ENCODE results near the gene CDC25A. TPM values are rescaled to one million over a fixed set of nuclear protein-coding genes. Genes with fewer than 3 reads are reported as not detected.

CDC25A gene
- total RNA-seq, 1 donor from 2014 or later, result 0.58 TPM

GRCh38 chr3:48151058-48151806, 37.0 kb downstream of the CDC25A start:
- intact Hi-C loops (cut with DNase I), result loop anchor here (10.0 kb wide), 1 partner anchor 166 kb away; no protein-coding TSS in a partner anchor
- DNase-seq (ENCODE audit: low spot score), result peak; percentile 80
- ATAC-seq, result peak; percentile 96

GRCh38 chr3:48143992-48144391, 44.2 kb downstream of the CDC25A start:
- intact Hi-C loops (cut with DNase I), result no loop called here

GRCh38 chr3:48143567-48143966, 44.6 kb downstream of the CDC25A start:
- ATAC-seq, result no peak
- no peak for DNase-seq (ENCODE audit: low spot score)
- intact Hi-C loops (cut with DNase I), result no loop called here

More at GRCh38 chr3:48143992-48144391, 44.2 kb downstream of the CDC25A start:
- ATAC-seq (no peak), DNase-seq (ENCODE audit: low spot score) (no peak)

GRCh38 chr3:48142316-48142870, 45.8 kb downstream of the CDC25A start:
- intact Hi-C loops (cut with DNase I), result no loop called here
- ATAC-seq (no peak), DNase-seq (ENCODE audit: low spot score) (no peak)

- intact Hi-C loops (cut with DNase I), result no loop called here
- no peak for DNase-seq (ENCODE audit: low spot score)
- no peak for ATAC-seq
Measured at GRCh38 chr3:48141604-48142137, 46.5 kb downstream of the CDC25A start.

GRCh38 chr3:48140936-48141603, 47.1 kb downstream of the CDC25A start:
- intact Hi-C loops (cut with DNase I), result no loop called here
- ATAC-seq, result no peak
- DNase-seq (ENCODE audit: low spot score), result no peak

GRCh38 chr3:48140336-48140757, 47.9 kb downstream of the CDC25A start:
- intact Hi-C loops (cut with DNase I), result no loop called here
- DNase-seq (ENCODE audit: low spot score), result no peak
- no peak for ATAC-seq

GRCh38 chr3:48137425-48137999, 50.7 kb downstream of the CDC25A start:
- no peak for ATAC-seq
- DNase-seq (ENCODE audit: low spot score), result no peak
- intact Hi-C loops (cut with DNase I), result no loop called here

- intact Hi-C loops (cut with DNase I), result no loop called here
- ATAC-seq (no peak), DNase-seq (ENCODE audit: low spot score) (no peak)
Measured at GRCh38 chr3:48135552-48136495, 52.4 kb downstream of the CDC25A start.

GRCh38 chr3:48130321-48130904, 57.8 kb downstream of the CDC25A start:
- intact Hi-C loops (cut with DNase I), result no loop called here
- ATAC-seq, result peak; percentile 96
- peak; percentile 84 for DNase-seq (ENCODE audit: low spot score)

GRCh38 chr3:48129921-48130320, 58.3 kb downstream of the CDC25A start:
- DNase-seq (ENCODE audit: low spot score), result no peak
- intact Hi-C loops (cut with DNase I), result no loop called here
- no peak for ATAC-seq

- DNase-seq (ENCODE audit: low spot score) (no peak), ATAC-seq (no peak)
- intact Hi-C loops (cut with DNase I), result no loop called here
Measured at GRCh38 chr3:48128774-48129173, 59.4 kb downstream of the CDC25A start.

GRCh38 chr3:48125886-48126622, 62.2 kb downstream of the CDC25A start:
- DNase-seq (ENCODE audit: low spot score) (no peak), ATAC-seq (no peak)
- intact Hi-C loops (cut with DNase I), result loop anchor here (2.0 kb wide), 1 partner anchor 59 kb away; no protein-coding TSS in a partner anchor

GRCh38 chr3:48125013-48125705, 63.1 kb downstream of the CDC25A start:
- ATAC-seq (peak; percentile 64), DNase-seq (ENCODE audit: low spot score) (no peak)
- intact Hi-C loops (cut with DNase I), result no loop called here

GRCh38 chr3:48123346-48123745, 64.9 kb downstream of the CDC25A start:
- no peak for ATAC-seq
- intact Hi-C loops (cut with DNase I), result no loop called here
- DNase-seq (ENCODE audit: low spot score), result no peak

- intact Hi-C loops (cut with DNase I), result no loop called here
- no peak for ATAC-seq
- no peak for DNase-seq (ENCODE audit: low spot score)
Measured at GRCh38 chr3:48122504-48122903, 65.7 kb downstream of the CDC25A start.

GRCh38 chr3:48120223-48120622, 68.0 kb downstream of the CDC25A start:
- DNase-seq (ENCODE audit: low spot score) (no peak), ATAC-seq (no peak)
- intact Hi-C loops (cut with DNase I), result no loop called here
